GM12878 (cell line): ENCODE measurements around the gene SPATA22.

Experiments used
- CEBPB ChIP-seq, 2 experiments: fragments of 150-350 bp in 1 of 2; IDR thresholded peaks; 2 replicates each; pipeline ENCODE4 v1.6.1; 2012 to 2014; ENCODE audit warnings: low read depth in 2 of 2, low read length in 2 of 2, borderline replicate concordance in 1 of 2, inconsistent platforms in 1 of 2
- CTCF ChIP-seq, 3 experiments: IDR thresholded peaks in 2 of 3; conservative IDR thresholded peaks in 1 of 3; 2 replicates each; pipeline ENCODE4 v1.5.1; 2011; ENCODE audit warnings: low read depth in 3 of 3, low read length in 3 of 3, mild to moderate bottlenecking in 3 of 3, control low read depth in 2 of 3, moderate library complexity in 2 of 3, inconsistent platforms in 1 of 3, mixed read lengths in 1 of 3; ENCODE audit not compliant: control insufficient read depth in 2 of 3, insufficient read depth in 1 of 3; ENCODE audit errors: extremely low read depth in 1 of 3
- E2F8 ChIP-seq: fragments of 450-650 bp; IDR thresholded peaks from 2 replicates; pipeline ENCODE4 v1.6.1; 2018; ENCODE audit warnings: mild to moderate bottlenecking, low read depth, moderate library complexity; ENCODE audit not compliant: partially characterized antibody
- EP300 ChIP-seq, 2 experiments: fragments of 150-350 bp in 1 of 2; IDR thresholded peaks; 2 replicates each; pipeline ENCODE4 v1.6.1; 2011 to 2012; ENCODE audit warnings: low read depth in 2 of 2, low read length in 2 of 2, borderline replicate concordance in 1 of 2, improper control_type of control experiment in 1 of 2, inconsistent platforms in 1 of 2; ENCODE audit not compliant: control insufficient read depth in 1 of 2
- KLF5 ChIP-seq: fragments of 450-650 bp; IDR thresholded peaks from 2 replicates; pipeline ENCODE4 v1.6.1; 2014; ENCODE audit warnings: mild to moderate bottlenecking; ENCODE audit not compliant: partially characterized antibody
- MYC ChIP-seq: IDR thresholded peaks from 2 replicates; pipeline ENCODE4 v1.6.1; 2011; ENCODE audit warnings: mild to moderate bottlenecking, low read length, moderate library complexity, inconsistent platforms; ENCODE audit not compliant: insufficient read depth, insufficient replicate concordance, insufficient read length, severe bottlenecking
- POLR2A ChIP-seq: IDR thresholded peaks from 2 replicates; pipeline ENCODE4 v1.6.1; 2011; ENCODE audit warnings: low read depth, mild to moderate bottlenecking, low read length
- RB1 ChIP-seq: fragments of 450-650 bp; formaldehyde crosslinking; IDR thresholded peaks from 2 replicates; pipeline ENCODE4 v1.6.1; 2017; ENCODE audit warnings: mild to moderate bottlenecking, borderline replicate concordance
- TCF7 ChIP-seq: IDR thresholded peaks from 2 replicates; pipeline ENCODE4 v1.6.1; 2014; ENCODE audit warnings: antibody characterized with exemption, borderline replicate concordance
- ZBED1 ChIP-seq: IDR thresholded peaks from 2 replicates; pipeline ENCODE4 v1.6.1; 2016; ENCODE audit warnings: borderline replicate concordance
- ZSCAN29 ChIP-seq: fragments of 450-650 bp; IDR thresholded peaks from 2 replicates; pipeline ENCODE4 v1.6.1; 2017; ENCODE audit warnings: mild to moderate bottlenecking, moderate library complexity
- ZZZ3 ChIP-seq: IDR thresholded peaks from 2 replicates; pipeline ENCODE4 v1.6.1; 2011; ENCODE audit warnings: low read depth; ENCODE audit not compliant: control insufficient read depth, insufficient read length

- TF ChIP-seq POLR2A (no peak), CEBPB (IDR thresholded peaks at IDR 0.05; ENCODE audit: borderline replicate concordance in 1 of 2, low read depth in 2 of 2, low read length in 2 of 2) (no peak), EP300 (IDR thresholded peaks at IDR 0.05; ENCODE audit: borderline replicate concordance in 1 of 2, control insufficient read depth in 1 of 2, low read depth in 2 of 2, low read length in 2 of 2) (no peak), ZBED1 (no peak), KLF5 (no peak), RB1 (no peak), E2F8 (no peak), CTCF (IDR thresholded peaks at IDR 0.05 in 2 of 3, conservative IDR thresholded peaks at IDR 0.05 in 1 of 3; ENCODE audit: control insufficient read depth in 2 of 3, extremely low read depth in 1 of 3, insufficient read depth in 1 of 3, low read depth in 3 of 3, low read length in 3 of 3) (no peak), MYC (no peak), ZSCAN29 (no peak), TCF7 (no peak), ZZZ3 (no peak)
These were observed 8.4 kb upstream of the SPATA22 start for GRCh38 chr17:3479988-3480387.
